ENCODE data around the gene EEFSEC.

The EEFSEC gene

DNA sequence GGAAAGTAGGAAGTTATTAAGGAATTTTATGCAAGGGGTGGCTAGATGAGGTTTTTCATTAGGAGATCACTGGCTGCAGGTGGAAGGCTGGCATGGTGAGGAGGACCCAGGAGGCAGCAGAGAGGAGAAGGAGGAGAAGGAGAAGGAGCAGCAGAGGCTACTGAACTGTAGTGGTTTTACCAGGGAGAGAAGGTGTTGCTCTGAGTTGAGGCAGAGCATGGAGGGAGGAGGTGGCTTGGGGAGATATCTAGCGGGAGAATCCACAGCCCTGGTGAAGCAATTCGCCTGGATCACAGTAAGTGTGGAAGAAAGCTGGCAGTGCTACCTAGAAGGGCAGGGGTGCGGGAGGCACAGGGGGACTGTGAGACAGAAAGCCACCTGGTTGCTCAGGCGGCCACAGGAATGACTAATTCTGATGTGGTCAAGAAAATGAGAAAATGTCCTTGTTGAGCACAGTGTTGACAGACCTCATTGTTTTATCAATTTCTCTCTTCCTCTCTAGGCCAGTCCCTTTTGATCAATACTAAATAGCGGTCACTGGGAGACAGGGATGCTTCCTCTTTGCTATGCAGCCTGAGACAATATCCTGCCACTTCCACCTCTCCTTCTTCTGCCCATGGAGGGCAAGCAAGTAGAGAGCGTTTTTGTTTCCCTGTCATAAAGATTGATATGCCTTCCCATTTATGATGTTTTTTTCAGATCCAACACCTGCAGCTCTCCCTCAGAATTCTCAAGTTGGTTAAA is 94.6 kb downstream of the EEFSEC start:
- DNase-seq: no peak

DNA sequence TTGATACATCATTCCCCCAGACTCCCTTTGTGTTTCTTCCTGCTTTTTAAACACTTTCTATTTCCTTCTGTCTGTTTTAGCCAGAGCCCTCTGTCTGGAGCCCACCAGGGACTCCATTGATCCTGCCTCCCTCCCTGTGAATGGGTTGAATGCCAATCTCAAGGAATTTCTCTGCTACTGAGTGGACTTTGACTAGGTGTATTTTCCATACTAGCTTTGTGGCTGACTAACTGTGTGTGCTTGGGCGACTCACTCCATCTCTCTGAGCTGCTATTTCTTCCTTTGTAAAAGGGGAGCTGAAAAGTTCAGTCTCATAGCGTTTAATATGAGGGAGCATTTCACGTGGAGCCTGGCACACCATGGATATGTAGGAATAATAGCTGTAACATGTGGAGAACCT is 98.8 kb downstream of the EEFSEC start:
- DNase-seq: no peak

DNA sequence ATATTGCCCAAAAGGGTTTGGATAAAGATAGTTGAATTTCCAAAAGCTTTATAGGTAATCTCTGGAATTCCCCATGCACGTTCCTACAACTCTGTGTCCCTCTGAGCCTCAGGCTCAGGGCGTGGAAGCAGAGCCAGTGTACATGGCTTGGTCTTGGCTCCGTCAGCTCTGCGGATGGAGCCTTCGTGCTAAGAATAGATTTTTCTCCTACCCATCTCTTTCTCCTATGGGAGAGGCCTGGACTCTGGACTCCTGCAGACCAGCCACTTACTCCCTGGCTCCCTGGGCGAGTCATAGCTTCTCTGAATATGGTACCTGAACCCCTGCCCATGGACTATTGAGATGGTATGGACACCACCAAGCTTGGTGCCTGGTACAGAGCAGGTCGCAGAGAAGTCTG is 99.9 kb downstream of the EEFSEC start:
- DNase-seq: no peak

DNA sequence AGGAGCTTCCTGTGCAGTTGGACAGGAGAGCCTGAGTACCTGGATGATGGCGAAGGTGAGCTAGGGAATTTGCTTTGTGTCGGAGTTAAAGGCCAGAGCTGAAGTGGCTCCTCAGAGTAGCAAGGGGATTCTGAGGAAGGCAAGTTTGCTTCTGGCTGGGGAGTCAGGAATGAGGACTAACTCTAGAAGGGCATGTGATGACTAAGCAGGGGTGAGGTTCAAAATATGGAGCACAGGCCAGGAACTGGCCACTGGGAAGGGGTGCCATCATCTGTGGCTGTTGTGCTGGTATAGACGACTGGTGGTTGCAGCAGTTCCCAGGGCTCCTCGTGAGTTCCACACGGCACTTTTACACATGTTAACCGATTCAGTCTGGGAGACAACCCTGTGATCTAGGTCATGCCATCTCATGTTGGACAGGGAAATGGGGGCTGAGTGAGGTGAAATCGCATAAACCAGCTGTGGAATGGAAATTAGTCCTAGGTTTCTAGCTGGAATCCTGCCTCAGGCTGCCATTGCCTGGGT is 100.8 kb downstream of the EEFSEC start:
- DNase-seq: no peak

DNA sequence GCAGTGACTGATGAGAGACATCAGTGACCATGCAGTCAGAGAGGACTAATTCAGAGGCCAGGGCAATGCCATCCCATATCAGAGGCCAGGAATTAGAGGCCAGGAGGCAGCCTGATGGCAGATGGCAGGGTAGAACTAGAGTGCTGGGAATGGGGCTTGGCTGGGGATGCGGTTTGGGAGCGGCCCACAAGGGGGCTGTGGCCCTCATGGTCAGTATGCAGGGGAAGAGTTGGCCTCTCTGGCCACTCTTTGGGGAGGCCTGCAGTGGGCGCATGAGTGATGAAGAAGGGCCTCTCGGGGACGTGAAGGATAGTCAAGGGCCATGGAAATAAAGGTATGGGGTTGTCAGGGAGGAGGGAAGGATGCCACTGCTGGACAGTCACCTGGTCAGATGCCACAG is 101.7 kb downstream of the EEFSEC start:
- no peak for DNase-seq

DNA sequence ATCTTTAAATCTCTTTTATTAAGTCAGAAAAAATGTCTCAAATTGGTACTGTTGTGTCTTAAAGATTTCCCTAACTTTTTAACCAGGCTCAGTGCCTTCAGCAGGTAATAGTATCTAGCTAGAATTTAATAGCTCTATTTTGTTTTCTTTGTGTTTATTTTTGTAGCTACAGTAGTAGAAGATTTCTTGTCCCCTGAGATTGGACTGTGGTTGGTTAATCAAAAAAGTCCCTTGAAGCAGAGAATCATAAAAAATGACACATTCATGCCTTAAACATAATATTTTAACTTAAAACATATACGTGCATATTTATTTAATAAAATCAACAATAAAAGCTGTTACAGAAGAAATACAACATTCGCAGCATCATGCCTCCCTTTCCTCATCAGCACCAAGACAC is 102.8 kb downstream of the EEFSEC start:
- DNase-seq: no peak

DNA sequence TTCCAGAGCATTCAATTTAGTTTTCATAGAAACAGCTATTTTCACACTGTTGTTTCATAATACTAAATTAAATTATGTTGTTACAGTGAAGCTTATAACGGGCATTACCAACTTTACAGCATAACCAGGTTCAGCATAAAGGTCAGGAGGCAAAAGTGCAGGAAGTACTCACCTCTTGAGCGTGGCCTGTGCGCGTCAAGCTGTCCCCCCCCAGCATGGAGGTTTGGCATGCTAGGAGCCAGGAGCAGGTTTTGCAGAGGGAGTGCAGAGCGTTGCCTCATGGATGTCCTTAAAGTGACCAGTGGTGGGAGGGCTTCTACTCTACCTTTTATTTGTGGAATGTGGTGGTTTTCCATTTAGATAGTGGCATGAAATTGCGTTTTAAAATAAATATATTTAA is 104.4 kb downstream of the EEFSEC start:
- DNase-seq: no peak

DNA sequence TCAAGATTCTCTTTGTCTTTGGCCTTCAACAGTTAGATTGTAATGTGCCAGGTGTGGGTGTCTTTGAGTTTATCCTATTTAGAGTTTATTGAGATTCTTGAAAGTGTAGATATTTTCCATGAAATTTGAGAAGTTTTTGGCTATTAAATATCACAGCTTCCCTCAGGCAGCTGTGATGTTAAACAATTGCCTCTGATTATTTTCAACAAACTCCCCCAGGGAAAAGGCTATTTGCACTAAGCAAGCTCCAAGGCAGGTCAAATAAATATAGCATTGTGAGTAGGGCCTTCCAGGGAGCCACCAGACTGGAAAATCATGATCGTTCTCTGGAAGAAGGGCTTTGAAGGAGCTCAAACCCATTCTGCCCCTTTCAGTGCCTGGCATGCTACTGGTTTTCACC is 107.0 kb downstream of the EEFSEC start:
- no peak for DNase-seq

DNA sequence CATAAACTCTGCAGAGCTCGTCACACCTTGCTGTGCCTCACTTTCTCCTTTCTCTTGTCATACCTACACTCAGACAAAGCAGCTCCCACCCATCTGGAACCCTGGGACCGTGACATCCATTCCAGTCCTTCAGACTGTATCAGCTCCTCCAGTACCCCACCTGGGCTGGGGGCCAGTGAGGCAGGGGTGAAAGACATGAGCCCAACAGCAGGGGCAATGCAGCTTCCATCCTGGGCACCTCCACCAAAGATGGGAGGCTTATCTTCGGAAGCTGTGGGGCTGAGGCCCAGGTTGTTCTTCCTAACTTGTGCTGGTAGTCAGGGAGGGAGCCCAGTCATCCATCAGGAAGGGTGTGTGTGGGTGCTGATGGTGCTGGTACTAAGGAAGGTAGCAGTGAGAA is 109.2 kb downstream of the EEFSEC start:
- no peak for DNase-seq

DNA sequence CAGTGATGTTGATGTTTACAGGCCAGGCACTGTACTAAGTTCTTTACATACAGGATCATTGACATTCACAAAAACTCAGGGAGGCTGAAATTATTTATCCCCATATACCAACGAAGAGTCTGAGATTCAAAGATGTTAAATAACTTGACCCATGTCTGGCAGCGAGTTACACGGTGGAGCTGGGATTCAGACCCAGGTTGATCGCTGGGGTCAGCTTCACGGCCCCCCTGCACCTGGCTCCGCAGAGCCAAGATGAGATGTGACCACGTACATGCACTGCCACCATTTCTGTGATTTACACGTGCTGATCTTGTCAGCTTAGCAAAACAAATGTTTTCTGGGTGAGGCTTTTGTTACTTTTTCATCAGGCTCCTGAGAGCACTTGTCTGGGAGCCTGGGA is 109.8 kb downstream of the EEFSEC start:
- no peak for DNase-seq

DNA sequence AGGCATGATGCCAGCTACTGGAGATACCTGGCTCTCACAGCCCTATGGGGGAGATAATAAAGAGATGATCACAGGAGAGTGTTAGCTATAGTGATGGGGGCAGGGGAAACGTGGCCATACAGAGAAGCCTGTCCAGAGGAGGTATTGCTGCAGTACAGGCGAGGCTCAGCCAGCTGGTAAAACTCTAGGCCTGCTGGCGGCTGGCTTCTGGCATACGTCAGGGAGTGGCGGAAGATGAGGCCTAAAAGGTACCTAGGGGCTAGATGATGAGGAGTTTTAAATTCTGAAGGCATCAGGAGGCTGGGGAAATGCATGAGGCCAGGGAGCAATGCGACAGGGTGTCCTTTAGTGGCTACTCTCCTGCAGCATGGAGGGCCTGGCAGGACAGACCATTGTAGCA is 110.7 kb downstream of the EEFSEC start:
- DNase-seq: no peak

DNA sequence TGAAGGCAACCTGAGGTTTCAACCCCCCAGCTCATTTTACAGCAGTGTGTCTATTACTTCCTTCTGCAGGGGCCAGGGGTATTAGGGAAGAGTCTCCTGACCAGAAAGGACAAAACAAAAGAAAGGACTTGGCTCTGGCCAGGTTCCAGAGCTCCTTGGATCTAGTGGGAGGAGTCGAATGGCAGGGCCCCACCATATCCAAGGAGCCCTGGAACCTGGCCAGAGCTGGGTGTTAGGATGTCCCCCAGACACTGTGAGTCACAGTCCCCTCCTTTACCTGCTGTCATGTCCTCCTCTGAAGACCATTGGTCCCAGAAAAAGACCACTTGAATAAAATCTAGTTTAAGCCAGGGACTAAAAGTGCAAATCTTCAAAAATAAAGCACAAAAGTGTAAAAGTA is 113.2 kb downstream of the EEFSEC start:
- DNase-seq: no peak

DNA sequence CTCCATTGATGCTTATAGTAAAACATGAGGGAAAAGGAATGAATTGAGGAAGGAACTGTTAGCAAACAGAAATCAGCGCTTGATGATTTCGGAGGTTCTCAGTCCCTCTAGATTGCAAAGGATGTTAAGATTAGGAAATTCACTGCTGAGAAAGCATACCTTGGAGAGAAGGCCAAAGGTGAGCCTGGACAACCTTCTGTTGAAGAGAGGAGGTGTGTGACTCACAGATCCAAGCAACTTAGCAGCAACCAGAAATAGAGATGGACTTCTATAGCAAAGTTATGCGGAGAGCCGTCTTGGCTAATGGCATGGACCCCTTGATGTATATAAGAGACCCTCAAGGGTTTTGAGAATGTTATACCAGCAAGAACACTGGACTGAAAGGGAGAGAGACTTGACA is 114.3 kb downstream of the EEFSEC start:
- no peak for DNase-seq

DNA sequence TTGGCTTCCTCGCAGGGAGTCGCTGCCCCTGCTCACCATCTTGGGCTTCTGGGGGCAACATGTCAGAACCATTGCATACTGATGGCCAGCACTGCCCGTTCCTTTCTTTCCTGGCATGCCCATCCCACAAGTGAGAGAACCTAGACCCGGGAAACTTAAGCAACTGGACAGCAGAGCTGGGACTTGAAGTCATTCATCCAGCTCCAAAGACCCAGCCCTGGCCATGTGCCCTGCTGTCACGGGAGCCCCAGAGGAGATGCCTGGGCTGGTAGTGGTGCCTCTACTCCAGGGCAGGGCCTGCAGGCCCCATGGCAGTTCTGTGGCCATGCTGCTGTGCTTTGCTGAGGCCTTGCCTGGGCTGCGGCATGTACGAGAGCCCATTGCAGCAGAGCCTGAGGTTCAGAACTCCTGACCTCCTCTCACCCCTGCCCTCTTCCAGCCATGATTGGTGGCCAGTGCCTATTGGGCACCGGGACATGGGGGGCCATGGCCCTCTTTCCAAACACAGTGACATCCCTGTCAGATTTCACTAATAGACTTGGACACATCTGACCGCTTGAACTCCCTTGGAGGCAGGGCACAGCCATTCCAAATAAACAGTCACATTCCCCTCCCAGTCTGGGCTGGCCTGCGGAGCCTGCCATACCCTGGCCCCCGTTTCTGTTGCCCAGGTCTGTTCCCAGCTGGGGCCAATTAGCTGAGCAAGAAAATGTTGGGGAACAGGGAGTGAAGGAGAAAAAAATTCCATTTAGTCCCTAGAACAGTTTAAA is 115.9 kb downstream of the EEFSEC start:
- DNase-seq: no peak

DNA sequence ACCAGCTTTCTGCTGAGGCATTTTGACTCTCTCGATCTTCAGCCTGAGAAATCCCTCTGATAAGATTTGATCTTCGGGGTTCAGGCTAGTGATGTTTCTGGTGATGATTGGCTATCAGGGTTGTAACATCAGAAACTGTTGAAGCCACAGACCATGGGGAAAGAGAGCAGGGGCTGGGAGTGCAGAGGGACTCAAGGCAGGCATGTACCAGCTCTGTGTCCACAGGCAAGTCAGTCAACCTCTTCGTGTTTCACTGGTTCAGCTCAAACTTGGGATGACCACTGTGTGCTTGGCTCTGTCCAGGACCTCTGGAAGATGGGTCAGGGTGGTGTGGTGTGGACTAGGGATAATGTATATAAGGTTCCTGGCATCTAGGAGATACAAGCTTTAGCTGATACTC is 116.5 kb downstream of the EEFSEC start:
- DNase-seq: no peak

DNA sequence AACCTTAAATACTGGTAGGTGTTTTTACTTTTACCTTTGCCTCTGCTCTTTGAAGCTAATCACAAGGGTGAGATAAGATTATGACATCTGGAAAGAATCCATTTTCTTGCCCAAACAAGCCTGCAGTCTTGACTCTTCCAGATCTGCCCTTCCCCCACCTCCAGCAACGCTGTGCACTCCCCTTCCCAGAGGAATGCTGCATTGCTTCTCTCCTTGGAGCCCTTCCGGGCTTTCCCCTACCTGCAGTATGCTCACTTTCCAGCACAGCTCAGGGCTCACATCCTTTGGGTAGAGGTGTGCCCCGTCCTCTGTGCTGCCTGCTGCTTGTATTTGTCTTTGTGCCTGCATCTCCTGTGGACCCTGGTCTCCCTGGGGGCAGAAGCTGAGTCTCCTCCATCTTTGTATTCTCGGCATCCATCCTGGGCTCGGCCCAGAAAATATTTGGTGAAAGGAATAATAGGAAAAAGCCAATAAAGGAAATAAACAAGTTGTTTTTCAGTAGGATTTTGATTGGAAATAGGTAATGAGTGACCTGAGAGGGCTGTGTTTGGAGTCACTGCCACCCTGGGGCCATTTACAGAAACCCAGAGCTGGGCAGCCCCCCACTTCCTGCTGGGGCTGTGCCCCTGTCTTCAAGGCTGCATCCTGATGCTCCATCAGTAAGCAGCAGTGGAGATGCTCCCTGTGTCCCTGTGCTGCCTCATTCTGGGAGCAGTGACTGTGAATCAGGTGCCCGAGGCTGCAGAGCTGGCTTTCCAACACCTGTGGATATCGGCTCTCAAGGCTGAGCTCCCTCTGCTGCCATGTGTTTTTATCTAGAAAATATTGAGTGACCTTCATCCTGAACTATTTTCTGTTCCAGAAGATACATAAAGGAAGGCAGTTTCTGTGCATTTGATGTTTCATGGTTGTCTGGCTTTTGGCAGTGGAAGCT is 117.5 kb downstream of the EEFSEC start:
- no peak for DNase-seq

DNA sequence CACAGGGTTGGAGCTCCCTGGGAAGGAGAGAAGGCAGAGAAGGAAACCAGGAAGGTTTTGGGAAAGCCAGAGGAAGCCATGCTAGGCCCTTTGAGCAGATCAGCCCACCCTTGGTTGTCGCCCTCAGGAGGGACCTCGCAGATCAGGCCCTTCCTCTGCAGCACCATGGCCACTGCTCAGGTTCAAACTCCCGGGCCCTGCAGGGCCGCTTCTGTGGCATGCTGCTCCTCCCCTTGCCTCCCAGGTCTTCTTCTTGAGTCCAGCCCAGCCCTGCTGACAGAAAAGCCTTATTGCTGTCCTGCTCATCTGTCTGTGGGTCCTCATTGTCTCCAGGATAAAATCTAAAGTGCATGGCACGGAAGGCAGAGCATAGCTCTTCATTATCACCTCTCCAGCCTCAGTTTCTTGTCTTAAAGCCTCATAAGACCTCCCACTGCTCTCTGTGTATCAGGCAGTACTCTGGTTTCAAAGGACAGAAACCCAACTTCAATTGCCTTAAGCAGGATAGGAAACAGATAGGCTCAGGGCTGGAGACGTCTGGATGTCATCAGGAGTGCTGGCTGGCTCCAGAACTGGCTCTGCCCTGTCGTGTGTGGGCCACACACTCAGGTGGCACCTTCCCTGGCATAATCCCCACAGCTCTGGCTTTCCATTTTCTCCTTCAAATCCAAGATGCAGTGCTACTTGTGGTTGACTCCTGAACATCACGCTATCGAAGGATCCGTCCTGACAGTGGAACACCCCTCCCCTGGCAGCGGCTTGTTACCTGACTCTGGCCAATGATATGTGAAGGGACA is 118.5 kb downstream of the EEFSEC start:
- DNase-seq: no peak

DNA sequence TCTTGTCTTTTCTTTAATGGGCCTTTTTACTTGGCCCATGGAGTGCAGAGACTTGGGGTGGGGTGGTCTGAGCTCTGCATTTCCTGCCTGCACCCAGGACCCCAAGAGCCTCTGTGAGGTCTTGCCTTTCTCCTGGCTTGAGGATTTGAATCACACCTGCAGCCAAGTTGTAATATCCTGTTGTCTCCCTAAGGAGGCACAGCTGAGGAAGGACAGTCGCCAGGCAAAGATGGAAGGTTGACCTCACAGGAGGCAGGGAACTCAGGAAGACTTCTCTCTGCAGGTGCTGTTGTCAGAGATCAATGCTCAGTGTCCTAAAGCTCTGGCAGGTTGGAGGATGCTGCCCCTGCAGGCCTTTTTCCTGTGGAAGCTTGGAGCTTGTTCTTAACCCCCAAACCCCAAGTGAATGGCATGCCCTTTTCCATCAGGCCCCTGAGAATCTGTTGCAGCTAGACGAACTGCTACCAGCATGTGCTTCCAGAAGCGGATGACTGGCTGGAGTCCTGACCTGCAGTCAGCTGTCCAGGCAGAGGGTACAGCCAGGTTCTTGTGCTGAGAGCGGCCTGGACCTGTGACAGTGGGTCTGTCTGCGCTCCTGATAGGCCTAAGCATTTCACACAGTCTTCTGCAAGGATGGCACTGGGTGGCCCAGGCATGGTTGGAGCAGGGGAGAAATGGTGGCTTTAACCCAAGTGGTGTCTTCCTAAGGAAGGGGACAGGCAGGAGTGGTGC is 120.0 kb downstream of the EEFSEC start:
- DNase-seq: no peak

DNA sequence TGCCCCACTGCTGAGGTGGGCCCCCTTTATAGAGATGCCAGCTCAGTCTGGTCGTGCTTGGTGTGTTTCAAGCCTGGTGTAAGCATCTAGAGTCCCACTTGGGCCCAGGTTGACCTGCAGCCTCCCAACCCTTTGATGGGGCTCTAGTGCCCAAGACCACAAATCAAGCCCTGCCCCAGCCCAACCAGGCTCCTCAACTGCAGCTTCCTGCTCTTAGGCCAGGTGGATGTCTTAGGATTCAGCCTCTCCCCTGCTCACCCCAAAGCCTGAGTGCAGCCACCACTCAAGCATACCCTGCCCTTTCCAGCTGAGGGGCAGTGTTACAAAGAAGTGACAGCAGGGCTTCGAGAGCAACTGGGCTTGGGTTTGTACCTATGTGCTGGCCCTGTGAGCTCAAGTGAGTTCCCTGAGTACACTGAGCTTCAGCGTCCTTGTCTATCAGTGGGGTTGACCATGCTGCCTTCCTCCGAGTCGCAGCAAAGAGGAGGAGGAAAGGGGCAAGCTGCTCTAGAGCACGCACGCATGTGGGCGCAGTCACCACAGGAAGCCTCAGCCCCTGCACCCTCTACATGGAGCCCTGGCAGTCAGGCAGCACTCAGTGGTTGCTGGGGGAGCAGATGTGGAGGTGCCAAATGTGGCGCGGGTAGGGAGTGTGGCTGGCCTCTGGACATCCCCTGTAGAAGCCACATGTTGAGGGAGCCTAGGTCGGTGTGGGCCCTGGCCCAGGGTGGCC is 120.7 kb downstream of the EEFSEC start:
- no peak for DNase-seq

DNA sequence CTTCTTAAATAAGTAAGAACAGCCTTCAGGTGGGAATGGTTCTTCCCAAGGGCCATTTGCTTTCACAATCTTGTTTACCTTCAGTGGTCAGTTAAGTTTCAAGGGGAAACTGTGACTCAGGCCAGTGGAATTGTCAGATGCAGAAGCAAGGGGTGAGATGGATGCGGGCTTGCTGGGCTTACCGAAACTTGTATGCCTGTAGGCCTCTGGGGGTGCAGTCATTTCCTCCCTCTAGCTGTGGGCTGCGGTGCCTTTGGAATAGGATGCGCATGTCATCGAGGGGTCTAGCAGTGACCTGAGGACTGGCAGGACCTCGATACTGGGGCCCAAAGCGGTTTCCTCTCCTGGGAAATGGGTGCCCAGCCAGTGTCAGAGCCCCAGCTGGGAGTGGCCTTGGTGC is 121.6 kb downstream of the EEFSEC start:
- DNase-seq: no peak
